C4-2B (cell line): ENCODE measurements around the gene POLR2F.

Experiments used
- H3K27ac ChIP-seq: fragments of 450-650 bp; 2 replicates; pipeline ENCODE4 v1.5.1; 2017
- CTCF ChIP-seq: fragments of 450-650 bp; conservative IDR thresholded peaks from 2 replicates; pipeline ENCODE4 v1.5.1; 2017; ENCODE audit warnings: mild to moderate bottlenecking
- ZFX ChIP-seq: fragments of 450-650 bp; IDR thresholded peaks from 2 replicates; pipeline ENCODE4 v1.6.1; 2017

The POLR2F gene

GRCh38 chr22:37976547-37976946, 23.0 kb downstream of the POLR2F start:
- no peak for TF ChIP-seq CTCF

GRCh38 chr22:37979782-37980181, 26.3 kb downstream of the POLR2F start:
- TF ChIP-seq CTCF (no peak), ZFX (no peak)
- H3K27ac ChIP-seq, result no peak overlapping the region

More at GRCh38 chr22:37976547-37976946, 23.0 kb downstream of the POLR2F start:
- no peak overlapping the region for H3K27ac ChIP-seq

DNA sequence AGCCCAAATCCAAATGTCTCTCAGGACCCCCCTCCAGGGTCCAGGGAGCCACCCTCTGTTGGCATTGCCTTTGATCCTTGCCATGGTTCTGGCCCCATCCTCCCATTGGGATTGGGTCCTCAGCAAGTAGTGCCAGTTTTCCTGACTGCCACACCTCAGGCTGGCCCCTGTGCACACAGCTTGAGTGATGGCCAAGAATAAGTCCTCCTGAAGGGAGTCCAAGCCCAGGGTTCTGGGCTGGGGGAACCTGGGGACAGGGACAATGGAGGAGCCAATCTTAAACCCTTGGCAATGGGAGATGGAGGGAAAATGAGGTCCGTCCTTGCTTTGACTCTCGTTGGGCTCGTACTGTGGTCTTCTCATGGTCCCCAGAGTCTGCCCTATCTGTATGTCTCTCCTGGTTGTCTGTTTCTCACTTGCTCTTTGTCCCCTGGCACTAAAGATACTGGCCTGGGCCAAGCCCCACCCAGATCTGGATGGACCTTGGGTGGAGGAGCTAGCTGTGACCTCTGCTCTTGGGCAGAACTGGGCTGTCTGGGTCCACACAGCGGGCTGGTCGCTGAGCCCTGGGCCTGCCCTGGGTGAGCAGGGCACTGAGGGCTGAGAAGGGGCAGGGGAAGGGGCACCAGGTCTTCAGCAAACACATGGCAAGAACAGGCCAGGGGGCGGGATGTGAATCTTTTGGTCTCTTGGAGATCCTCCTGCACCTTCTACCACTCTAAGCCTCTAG, 27.9 kb downstream of the POLR2F start:
- TF ChIP-seq CTCF (no peak), ZFX (no peak)
- H3K27ac ChIP-seq, result no peak overlapping the region

DNA sequence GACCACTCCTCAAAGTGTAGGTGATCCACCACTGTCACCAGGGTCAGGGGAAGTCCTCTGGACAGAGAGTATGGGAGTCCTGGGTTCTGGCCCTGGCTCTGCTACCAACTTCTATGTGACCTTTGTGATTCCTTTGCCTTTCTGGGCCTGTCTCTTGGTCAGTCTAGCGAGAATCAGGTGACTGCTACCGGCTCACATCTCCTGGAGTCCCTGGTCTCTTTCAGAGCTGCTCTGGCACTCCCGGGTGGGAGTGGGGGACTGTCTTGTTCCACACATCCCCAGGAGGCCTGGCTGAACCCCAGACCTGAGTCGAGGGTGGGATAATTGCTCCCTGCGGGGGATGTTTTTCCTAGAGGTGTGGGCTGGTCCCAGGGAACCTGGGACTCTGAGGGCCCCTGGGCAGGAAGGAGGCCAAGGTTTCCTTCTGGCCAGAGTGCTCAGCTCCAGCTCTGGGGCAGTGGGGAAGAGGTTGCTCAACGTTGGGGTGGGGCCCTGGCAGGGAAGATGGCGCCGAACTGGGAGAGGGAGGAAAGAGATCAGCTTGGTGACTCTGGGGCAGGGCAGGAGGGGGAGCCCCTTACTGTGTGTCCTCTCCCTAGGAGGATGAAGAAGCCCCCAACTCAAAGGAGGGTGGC, 28.8 kb downstream of the POLR2F start:
- no peak overlapping the region for H3K27ac ChIP-seq
- TF ChIP-seq ZFX (no peak), CTCF (no peak)

DNA sequence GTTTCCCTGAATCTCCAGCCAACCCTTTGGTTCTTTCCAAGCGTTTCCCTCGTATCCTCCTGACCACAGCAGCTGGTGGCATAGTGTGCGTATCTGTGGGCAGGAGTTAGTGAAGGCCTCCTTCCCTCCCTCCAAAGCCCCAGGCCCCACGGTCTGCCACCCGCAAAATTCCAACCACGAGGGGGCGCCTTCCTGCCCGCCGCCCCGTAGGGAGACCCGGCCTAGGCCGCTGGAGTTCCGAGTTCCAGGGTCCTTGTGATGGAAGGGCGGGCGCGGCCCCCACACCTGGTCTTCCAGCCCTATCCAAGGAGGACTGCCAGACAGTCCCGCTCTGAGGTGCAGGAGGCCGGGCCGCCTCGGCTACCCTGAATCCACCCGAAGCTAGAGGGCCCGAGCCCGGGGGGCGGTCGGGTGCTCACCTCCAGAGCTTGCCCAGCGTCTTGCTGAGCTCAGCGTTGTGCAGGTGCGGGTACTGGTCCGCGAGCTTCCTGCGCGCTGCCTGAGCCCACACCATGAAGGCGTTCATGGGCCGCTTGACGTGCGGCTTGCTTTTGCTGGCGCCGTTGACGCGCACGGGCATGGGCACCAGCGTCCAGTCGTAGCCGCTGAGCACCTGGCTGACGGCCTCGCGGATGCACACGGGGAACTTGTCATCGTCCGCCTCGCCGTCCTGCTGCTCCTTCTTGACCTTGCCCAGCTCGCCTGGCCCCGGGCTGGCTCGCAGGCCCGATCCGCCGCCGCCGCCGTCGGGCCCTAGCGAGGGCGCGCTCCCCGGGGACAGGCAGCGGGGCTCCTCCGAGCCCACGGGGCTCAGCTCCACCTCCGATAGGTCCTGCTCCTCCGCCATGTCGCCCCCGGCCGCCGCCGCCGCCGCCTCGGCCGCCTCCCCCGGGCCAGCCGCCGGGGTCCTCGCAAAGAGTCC, 29.7 kb downstream of the POLR2F start:
- TF ChIP-seq CTCF, result no peak
- no peak for TF ChIP-seq ZFX
- H3K27ac ChIP-seq, result no peak overlapping the region

GRCh38 chr22:37983860-37984791, 30.6 kb downstream of the POLR2F start, which contains the start of gene SOX10:
TSS of gene SOX10 (minus strand) at chr22:37984555. CDS start at chr22:37983784, 771 bp downstream.
- TF ChIP-seq ZFX (no peak), CTCF (no peak)
- H3K27ac ChIP-seq, result no peak within 1 kb of the TSS
